SU-DHL-6 (cell line): ENCODE measurements around the gene NFATC1.

Experiments
- H2AFZ ChIP-seq: fragments of 200-600 bp; sonication (generic); 2 replicates; pipeline ENCODE4 v1.6.1; 2014; ENCODE audit warnings: low read depth, mild to moderate bottlenecking, moderate library complexity, mixed read lengths, antibody characterized with exemption, low read length; ENCODE audit not compliant: severe bottlenecking
- H3F3A ChIP-seq: fragments of 200-600 bp; shearing (Covaris generic); 2 replicates; pipeline ENCODE4 v1.6.0; 2016; ENCODE audit warnings: antibody characterized with exemption, mild to moderate bottlenecking; ENCODE audit not compliant: insufficient read depth
- H3K27ac ChIP-seq: fragments of 200-600 bp; sonication (generic); 2 replicates; pipeline ENCODE4 v1.5.1; 2016; ENCODE audit warnings: low read depth, mild to moderate bottlenecking, low read length, moderate library complexity, mixed read lengths
- H3K27me3 ChIP-seq: fragments of 200-600 bp; sonication (generic), shearing (Covaris generic); 2 replicates; pipeline ENCODE4 v1.6.0; 2014; ENCODE audit warnings: mild to moderate bottlenecking, low read length
- H3K36me3 ChIP-seq: fragments of 200-600 bp; sonication (generic); 2 replicates; pipeline ENCODE4 v1.6.1; 2014; ENCODE audit warnings: mild to moderate bottlenecking, low read length, mixed read lengths
- H3K4me2 ChIP-seq: fragments of 300-600, 200-600 bp; shearing (Covaris generic), sonication (generic); 2 replicates; pipeline ENCODE4 v1.6.0; 2014; ENCODE audit warnings: low read length, low read depth, mild to moderate bottlenecking; ENCODE audit not compliant: poor library complexity, severe bottlenecking
- H3K4me3 ChIP-seq: fragments of 200-600 bp; sonication (generic); 2 replicates; pipeline ENCODE4 v1.5.1; 2014; ENCODE audit warnings: antibody characterized with exemption, low read length, mild to moderate bottlenecking, mixed read lengths; ENCODE audit not compliant: insufficient read depth, poor library complexity, severe bottlenecking
- H3K79me2 ChIP-seq: fragments of 200-600 bp; sonication (generic); 2 replicates; pipeline ENCODE4 v1.6.1; 2014; ENCODE audit warnings: mild to moderate bottlenecking, low read length, moderate library complexity; ENCODE audit not compliant: insufficient read depth
- H3K9ac ChIP-seq: fragments of 200-600 bp; sonication (generic); 2 replicates; pipeline ENCODE4 v1.7.0; 2014; ENCODE audit warnings: mild to moderate bottlenecking, low read length
- H3K9me2 ChIP-seq: fragments of 200-600 bp; sonication (generic); replicated peaks from 2 replicates; pipeline ENCODE4 v1.6.1; 2014; ENCODE audit warnings: low read length; ENCODE audit not compliant: insufficient read depth
- H3K9me3 ChIP-seq: fragments of 200-600 bp; sonication (generic); 2 replicates; pipeline ENCODE4 v1.6.1; 2014; ENCODE audit warnings: low read length, mixed read lengths; ENCODE audit not compliant: insufficient read depth
- H4K20me1 ChIP-seq: fragments of 200-600 bp; sonication (generic); 2 replicates; pipeline ENCODE4 v1.6.1; 2014; ENCODE audit warnings: low read depth, mild to moderate bottlenecking, antibody characterized with exemption, low read length, moderate library complexity, mixed read lengths
- CTCF ChIP-seq: fragments of 200-600 bp; sonication (generic); IDR thresholded peaks from one replicate; pipeline ENCODE4 v1.5.1; 2017; ENCODE audit warnings: antibody characterized with exemption, mild to moderate bottlenecking, low read length, moderate library complexity; ENCODE audit not compliant: insufficient read depth, poor library complexity, severe bottlenecking
- EZH2phosphoT487 ChIP-seq: fragments of 200-600 bp; sonication (generic), shearing (Covaris generic); conservative IDR thresholded peaks from 2 replicates; pipeline ENCODE4 v1.6.1; 2018; ENCODE audit warnings: mild to moderate bottlenecking, antibody characterized with exemption, low read length, moderate library complexity, mixed read lengths

The NFATC1 gene

GRCh38 chr18:79518028-79518682 lies 122.4 kb downstream of the NFATC1 start:
- Histone ChIP-seq H3K9me2 (no peaks in the 10 kb centered on the region), H4K20me1 (no peaks in the 10 kb centered on the region), H3K4me2 (no peak overlapping the region), H3K36me3 (no peaks in the 10 kb centered on the region), H3F3A (peaks cover 19% of the 10 kb centered on the region), H3K9ac (no peak overlapping the region), H3K9me3 (no peaks in the 10 kb centered on the region), H3K27ac (no peak overlapping the region), H2AFZ (no peak overlapping the region), H3K79me2 (no peaks in the 10 kb centered on the region), H3K4me3 (no peak overlapping the region), H3K27me3 (no peaks in the 10 kb centered on the region)
- TF ChIP-seq CTCF = no peak
- no peak for TF ChIP-seq EZH2phosphoT487

- H3K9ac ChIP-seq = no peak overlapping the region
- H3K9me3 ChIP-seq = no peaks in the 10 kb centered on the region
- no peaks in the 10 kb centered on the region for H4K20me1 ChIP-seq
- no peaks in the 10 kb centered on the region for H3K36me3 ChIP-seq
- no peak overlapping the region for H2AFZ ChIP-seq
- H3K4me2 ChIP-seq = no peak overlapping the region
- no peaks in the 10 kb centered on the region for H3K79me2 ChIP-seq
- H3F3A ChIP-seq = peaks cover 24% of the 10 kb centered on the region
- TF ChIP-seq EZH2phosphoT487 = no peak
- no peak for TF ChIP-seq CTCF
- no peaks in the 10 kb centered on the region for H3K9me2 ChIP-seq
- no peak overlapping the region for H3K27ac ChIP-seq
- no peak overlapping the region for H3K4me3 ChIP-seq
- H3K27me3 ChIP-seq = no peaks in the 10 kb centered on the region
These were observed 123.0 kb downstream of the NFATC1 start for GRCh38 chr18:79518683-79519128.

- H3K79me2 ChIP-seq = no peaks in the 10 kb centered on the region
- H3K4me3 ChIP-seq = no peak overlapping the region
- no peak overlapping the region for H2AFZ ChIP-seq
- peaks cover 24% of the 10 kb centered on the region for H3F3A ChIP-seq
- H3K9me3 ChIP-seq = no peaks in the 10 kb centered on the region
- no peaks in the 10 kb centered on the region for H4K20me1 ChIP-seq
- no peaks in the 10 kb centered on the region for H3K27me3 ChIP-seq
- no peak overlapping the region for H3K9ac ChIP-seq
- TF ChIP-seq CTCF (no peak), EZH2phosphoT487 (no peak)
- H3K36me3 ChIP-seq = no peaks in the 10 kb centered on the region
- no peaks in the 10 kb centered on the region for H3K9me2 ChIP-seq
- H3K27ac ChIP-seq = no peak overlapping the region
- no peak overlapping the region for H3K4me2 ChIP-seq
These were observed 124.2 kb downstream of the NFATC1 start for GRCh38 chr18:79519751-79520477.
